Activated naive CD4-positive, alpha-beta T cell treated with anti-CD3 and anti-CD28 coated beads, Interleukin-2, amount 50 U/mL, for 24 hours (primary cell): ENCODE results near the gene KEAP1.

Experiments used
- H3K27ac Mint-ChIP-seq: one replicate; pipeline ENCODE4 v1.8.0; 2021; ENCODE audit warnings: mild to moderate bottlenecking, mixed read lengths
- H3K27me3 Mint-ChIP-seq: one replicate; pipeline ENCODE4 v1.8.0; 2021; ENCODE audit warnings: mixed read lengths
- H3K36me3 Mint-ChIP-seq: one replicate; pipeline ENCODE4 v1.8.0; 2021; ENCODE audit warnings: mixed read lengths
- H3K4me1 Mint-ChIP-seq: one replicate; pipeline ENCODE4 v1.8.0; 2021; ENCODE audit warnings: mixed read lengths
- H3K4me3 Mint-ChIP-seq: one replicate; pipeline ENCODE4 v1.8.0; 2021; ENCODE audit warnings: mild to moderate bottlenecking, mixed read lengths
- H3K9me3 Mint-ChIP-seq: one replicate; pipeline ENCODE4 v1.8.0; 2021; ENCODE audit warnings: mixed read lengths

Gene KEAP1

GRCh38 chr19:10450853-10451609 lies 52.1 kb downstream of the KEAP1 start:
- no peaks in the 10 kb centered on the region for H3K4me1 Mint-ChIP-seq
- H3K27ac Mint-ChIP-seq: no peak overlapping the region
- no peaks in the 10 kb centered on the region for H3K36me3 Mint-ChIP-seq
- H3K4me3 Mint-ChIP-seq: no peak overlapping the region
- no peaks in the 10 kb centered on the region for H3K9me3 Mint-ChIP-seq
- peaks cover 2% of the 10 kb centered on the region for H3K27me3 Mint-ChIP-seq

- Mint-ChIP-seq H3K9me3 (no peaks in the 10 kb centered on the region), H3K4me3 (no peak overlapping the region), H3K27me3 (peaks cover 2% of the 10 kb centered on the region), H3K27ac (no peak overlapping the region), H3K4me1 (no peaks in the 10 kb centered on the region), H3K36me3 (no peaks in the 10 kb centered on the region)
Measured at GRCh38 chr19:10450191-10450852, 52.8 kb downstream of the KEAP1 start.

GRCh38 chr19:10449037-10449436 lies 54.1 kb downstream of the KEAP1 start:
- Mint-ChIP-seq H3K27me3 (peaks cover 2% of the 10 kb centered on the region), H3K36me3 (no peaks in the 10 kb centered on the region), H3K4me3 (no peak overlapping the region), H3K27ac (no peak overlapping the region), H3K4me1 (no peaks in the 10 kb centered on the region), H3K9me3 (no peaks in the 10 kb centered on the region)

GRCh38 chr19:10442698-10443097 lies 60.5 kb downstream of the KEAP1 start:
- Mint-ChIP-seq H3K9me3 (no peaks in the 10 kb centered on the region), H3K4me1 (no peaks in the 10 kb centered on the region), H3K27ac (no peak overlapping the region), H3K27me3 (no peaks in the 10 kb centered on the region), H3K36me3 (no peaks in the 10 kb centered on the region), H3K4me3 (no peak overlapping the region)

GRCh38 chr19:10439588-10439987 lies 63.6 kb downstream of the KEAP1 start:
- H3K4me3 Mint-ChIP-seq: no peak overlapping the region
- no peaks in the 10 kb centered on the region for H3K36me3 Mint-ChIP-seq
- no peak overlapping the region for H3K27ac Mint-ChIP-seq
- H3K9me3 Mint-ChIP-seq: no peaks in the 10 kb centered on the region
- H3K27me3 Mint-ChIP-seq: no peaks in the 10 kb centered on the region
- H3K4me1 Mint-ChIP-seq: no peaks in the 10 kb centered on the region
